Upper lobe of left lung (tissue), 4 donors: ENCODE measurements around the gene LMOD3.

ENCODE experiments used
- POLR2A ChIP-seq, 4 donors: fragments of 450-650 bp; IDR thresholded peaks; one replicate each; pipeline ENCODE4 v1.5.1; 2016 to 2017; ENCODE audit warnings: antibody characterized with exemption in 4 of 4, mild to moderate bottlenecking in 2 of 4
- TF ChIP-seq, protein P1 (sequence below), 6 experiments: fragments of 450-650 bp in 4 of 6; fragments of 200-600 bp in 2 of 6; sonication (generic) in 2 of 6; IDR thresholded peaks; one replicate each; pipeline ENCODE4 v1.5.1; 2016 to 2019; ENCODE audit warnings: antibody characterized with exemption in 6 of 6

- no peak for TF ChIP-seq POLR2A (IDR thresholded peaks at IDR 0.05)
- TF ChIP-seq, protein P1, sequence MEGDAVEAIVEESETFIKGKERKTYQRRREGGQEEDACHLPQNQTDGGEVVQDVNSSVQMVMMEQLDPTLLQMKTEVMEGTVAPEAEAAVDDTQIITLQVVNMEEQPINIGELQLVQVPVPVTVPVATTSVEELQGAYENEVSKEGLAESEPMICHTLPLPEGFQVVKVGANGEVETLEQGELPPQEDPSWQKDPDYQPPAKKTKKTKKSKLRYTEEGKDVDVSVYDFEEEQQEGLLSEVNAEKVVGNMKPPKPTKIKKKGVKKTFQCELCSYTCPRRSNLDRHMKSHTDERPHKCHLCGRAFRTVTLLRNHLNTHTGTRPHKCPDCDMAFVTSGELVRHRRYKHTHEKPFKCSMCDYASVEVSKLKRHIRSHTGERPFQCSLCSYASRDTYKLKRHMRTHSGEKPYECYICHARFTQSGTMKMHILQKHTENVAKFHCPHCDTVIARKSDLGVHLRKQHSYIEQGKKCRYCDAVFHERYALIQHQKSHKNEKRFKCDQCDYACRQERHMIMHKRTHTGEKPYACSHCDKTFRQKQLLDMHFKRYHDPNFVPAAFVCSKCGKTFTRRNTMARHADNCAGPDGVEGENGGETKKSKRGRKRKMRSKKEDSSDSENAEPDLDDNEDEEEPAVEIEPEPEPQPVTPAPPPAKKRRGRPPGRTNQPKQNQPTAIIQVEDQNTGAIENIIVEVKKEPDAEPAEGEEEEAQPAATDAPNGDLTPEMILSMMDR (IDR thresholded peaks at IDR 0.05): no peak
These were observed 23.3 kb upstream of the LMOD3 start for GRCh38 chr3:69145688-69146087.
